Testis (tissue), 2 donors: ENCODE measurements around the gene PFKP.

Experiments
- POLR2A ChIP-seq: fragments of 450-650 bp; IDR thresholded peaks from one replicate; pipeline ENCODE4 v1.6.1; 2017; ENCODE audit warnings: antibody characterized with exemption, mild to moderate bottlenecking, moderate library complexity
- TF ChIP-seq, protein P1 (sequence below), 3 experiments: fragments of 450-650 bp in 2 of 3; fragments of 200-600 bp in 1 of 3; sonication (generic) in 1 of 3; IDR thresholded peaks; one replicate each; pipeline ENCODE4 v1.5.1; 2016 to 2019; ENCODE audit warnings: antibody characterized with exemption in 3 of 3, mild to moderate bottlenecking in 2 of 3, moderate library complexity in 1 of 3

DNA sequence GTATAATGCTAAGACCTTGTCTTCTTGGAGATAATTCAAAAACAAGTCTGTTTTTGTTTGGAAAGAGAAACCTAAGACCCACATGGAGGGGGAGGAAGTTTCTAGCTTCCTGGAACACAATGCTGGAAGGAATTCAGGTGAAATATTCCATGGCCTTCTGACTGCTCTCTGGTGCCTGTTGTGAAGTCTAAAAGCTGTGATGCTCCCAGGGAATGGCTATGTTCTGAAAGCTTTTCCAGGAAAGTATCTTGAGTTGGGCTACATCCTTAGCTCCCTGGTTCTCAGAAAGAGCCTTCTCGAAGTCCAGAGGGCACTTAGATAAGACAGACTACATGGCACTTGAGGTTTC lies 12.5 kb upstream of the PFKP start:
- TF ChIP-seq, protein P1, sequence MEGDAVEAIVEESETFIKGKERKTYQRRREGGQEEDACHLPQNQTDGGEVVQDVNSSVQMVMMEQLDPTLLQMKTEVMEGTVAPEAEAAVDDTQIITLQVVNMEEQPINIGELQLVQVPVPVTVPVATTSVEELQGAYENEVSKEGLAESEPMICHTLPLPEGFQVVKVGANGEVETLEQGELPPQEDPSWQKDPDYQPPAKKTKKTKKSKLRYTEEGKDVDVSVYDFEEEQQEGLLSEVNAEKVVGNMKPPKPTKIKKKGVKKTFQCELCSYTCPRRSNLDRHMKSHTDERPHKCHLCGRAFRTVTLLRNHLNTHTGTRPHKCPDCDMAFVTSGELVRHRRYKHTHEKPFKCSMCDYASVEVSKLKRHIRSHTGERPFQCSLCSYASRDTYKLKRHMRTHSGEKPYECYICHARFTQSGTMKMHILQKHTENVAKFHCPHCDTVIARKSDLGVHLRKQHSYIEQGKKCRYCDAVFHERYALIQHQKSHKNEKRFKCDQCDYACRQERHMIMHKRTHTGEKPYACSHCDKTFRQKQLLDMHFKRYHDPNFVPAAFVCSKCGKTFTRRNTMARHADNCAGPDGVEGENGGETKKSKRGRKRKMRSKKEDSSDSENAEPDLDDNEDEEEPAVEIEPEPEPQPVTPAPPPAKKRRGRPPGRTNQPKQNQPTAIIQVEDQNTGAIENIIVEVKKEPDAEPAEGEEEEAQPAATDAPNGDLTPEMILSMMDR (IDR thresholded peaks at IDR 0.05), result no peak
- TF ChIP-seq POLR2A, result no peak
